Measurements from ENCODE around the gene FIGNL2. TPM values are rescaled to one million over a fixed set of nuclear protein-coding genes. Genes with fewer than 3 reads are reported as not detected.
A peak's percentile ranks its signal among the peaks of the same experiment; 100 is the strongest.
"Not testable (repeated sequence)": the region's sequence is repeated elsewhere in the genome, so short reads cannot be mapped to it uniquely, and the experiment has no call there.

FIGNL2 gene
- total RNA-seq, 2 experiments from 2014 or later, result 1.2 to 1.3 TPM

- CTCF ChIA-PET, result interaction anchor here (1.8 to 2.1 kb wide), 2 partner anchors 9 to 12 kb away, joined by 6 to 7 read pairs; no protein-coding TSS in a partner anchor
- POLR2A ChIA-PET, result interaction anchor here (0.8 to 2.9 kb wide), 2 partner anchors 12 to 409 kb away, joined by 3 to 14 read pairs; no protein-coding TSS in a partner anchor
- H3K36me3 ChIP-seq (ENCODE audit: insufficient read depth, low read length), result no peaks in the 10 kb centered on the region
- peaks cover 26% of the 10 kb centered on the region for H3K4me1 Mint-ChIP-seq (ENCODE audit: low read depth)
- peaks cover 44% of the 10 kb centered on the region for H3K27me3 Mint-ChIP-seq
- no peaks in the 10 kb centered on the region for H3K36me3 Mint-ChIP-seq (ENCODE audit: low read depth)
- TF ChIP-seq CTCF (IDR thresholded peaks at IDR 0.05), result no peak
- peaks cover 26% of the 10 kb centered on the region for H3K4me1 ChIP-seq (ENCODE audit: insufficient read depth, low read length)
- intact Hi-C loops (cut with DNase I, micrococcal nuclease), result no loop called here
- peaks cover 0 to 5% of the 10 kb centered on the region in 2 experiments for H3K9me3 ChIP-seq (ENCODE audit: control insufficient read depth in 1 of 2, insufficient read depth in 1 of 2, low read length in 2 of 2)
- H3K27me3 ChIP-seq (ENCODE audit: control insufficient read depth in 1 of 2, insufficient read depth in 2 of 2, low read length in 2 of 2), result peaks cover 12 to 19% of the 10 kb centered on the region in 2 experiments
- H3K4me3 ChIP-seq (ENCODE audit: low read length), result no peak overlapping the region
- ATAC-seq (ENCODE audit: poor library complexity) (no peak), DNase-seq (peak in 2 of 14 experiments; percentile 20 to 43)
- peak overlapping the region; percentile 55 for H3K4me3 Mint-ChIP-seq
- H3K27ac ChIP-seq (ENCODE audit: low read depth in 1 of 2, low read length in 2 of 2), result no peak overlapping the region
- no peaks in the 10 kb centered on the region for H3K9me3 Mint-ChIP-seq
- no peak overlapping the region for H3K27ac Mint-ChIP-seq
Measured at GRCh38 chr12:51832354-51833107, 16.0 kb downstream of the FIGNL2 start.

GRCh38 chr12:51831817-51832216 lies 16.7 kb downstream of the FIGNL2 start:
- H3K27me3 ChIP-seq (ENCODE audit: control insufficient read depth in 1 of 2, insufficient read depth in 2 of 2, low read length in 2 of 2), result peaks cover 12 to 13% of the 10 kb centered on the region in 2 experiments
- peaks cover 42% of the 10 kb centered on the region for H3K27me3 Mint-ChIP-seq
- intact Hi-C loops (cut with DNase I, micrococcal nuclease); H3K4me3 ChIP-seq (ENCODE audit: low read length); H3K9me3 ChIP-seq (ENCODE audit: control insufficient read depth in 1 of 2, insufficient read depth in 1 of 2, low read length in 2 of 2); H3K36me3 Mint-ChIP-seq (ENCODE audit: low read depth); H3K9me3 Mint-ChIP-seq; H3K36me3 ChIP-seq (ENCODE audit: insufficient read depth, low read length); DNase-seq; H3K27ac Mint-ChIP-seq; ATAC-seq (ENCODE audit: poor library complexity); H3K4me3 Mint-ChIP-seq; H3K27ac ChIP-seq (ENCODE audit: low read depth in 1 of 2, low read length in 2 of 2): not testable (repeated sequence)
- peaks cover 33% of the 10 kb centered on the region for H3K4me1 ChIP-seq (ENCODE audit: insufficient read depth, low read length)
- peaks cover 27% of the 10 kb centered on the region for H3K4me1 Mint-ChIP-seq (ENCODE audit: low read depth)
- ChIA-PET POLR2A (interaction anchor here (0.8 to 2.9 kb wide), 2 partner anchors 11 to 409 kb away, joined by 3 to 14 read pairs; no protein-coding TSS in a partner anchor), CTCF (interaction anchor here (1.8 to 2.1 kb wide), 2 partner anchors 8 to 11 kb away, joined by 6 to 7 read pairs; no protein-coding TSS in a partner anchor)

GRCh38 chr12:51829641-51830040 lies 18.9 kb downstream of the FIGNL2 start:
- POLR2A ChIA-PET, result interaction anchor here (1.5 kb wide), 1 partner anchor 9 kb away, joined by 10 read pairs; no protein-coding TSS in a partner anchor
- no peaks in the 10 kb centered on the region for H3K36me3 Mint-ChIP-seq (ENCODE audit: low read depth)
- H3K27ac ChIP-seq (ENCODE audit: low read depth in 1 of 2, low read length in 2 of 2), result no peak overlapping the region
- DNase-seq, result no peak
- no peak for ATAC-seq (ENCODE audit: poor library complexity)
- H3K27me3 ChIP-seq (ENCODE audit: control insufficient read depth in 1 of 2, insufficient read depth in 2 of 2, low read length in 2 of 2), result peaks cover 5 to 8% of the 10 kb centered on the region in 2 experiments
- peaks cover 35% of the 10 kb centered on the region for H3K4me1 ChIP-seq (ENCODE audit: insufficient read depth, low read length)
- H3K36me3 ChIP-seq (ENCODE audit: insufficient read depth, low read length), result no peaks in the 10 kb centered on the region
- no peak for TF ChIP-seq CTCF (IDR thresholded peaks at IDR 0.05)
- H3K27me3 Mint-ChIP-seq, result peaks cover 35% of the 10 kb centered on the region
- H3K27ac Mint-ChIP-seq, result no peak overlapping the region
- H3K9me3 Mint-ChIP-seq, result no peaks in the 10 kb centered on the region
- CTCF ChIA-PET, result no interaction called here
- H3K4me3 Mint-ChIP-seq, result no peak overlapping the region
- peaks cover 27% of the 10 kb centered on the region for H3K4me1 Mint-ChIP-seq (ENCODE audit: low read depth)
- peaks cover 0 to 4% of the 10 kb centered on the region in 2 experiments for H3K9me3 ChIP-seq (ENCODE audit: control insufficient read depth in 1 of 2, insufficient read depth in 1 of 2, low read length in 2 of 2)
- intact Hi-C loops (cut with DNase I, micrococcal nuclease), result loop anchor here in 1 of 2 experiments (10.0 kb wide), 1 partner anchor 245 kb away; the partner anchor contains the start of gene SMIM41
- no peak overlapping the region for H3K4me3 ChIP-seq (ENCODE audit: low read length)

Data from CD4-positive, alpha-beta T cell (primary cell).